Measurements from ENCODE around the gene PPP1R7. TPM values are rescaled to one million over a fixed set of nuclear protein-coding genes. Genes with fewer than 3 reads are reported as not detected.

The PPP1R7 gene
- total and polyA plus RNA-seq, 4 donors, result 18.0 to 45.8 (median 29.0) TPM

GRCh38 chr2:241160318-241160717 lies 10.1 kb downstream of the PPP1R7 start:
- Histone ChIP-seq H3K27ac (ENCODE audit: low read depth in 1 of 2, low read length in 2 of 2) (no peak overlapping the region), H3K36me3 (ENCODE audit: control insufficient read depth in 4 of 4, insufficient read depth in 3 of 4, low read depth in 1 of 4, low read length in 3 of 4) (peaks cover 18 to 55% (median 26%) of the 10 kb centered on the region in 4 donors), H3K27me3 (ENCODE audit: control insufficient read depth in 4 of 4, insufficient read depth in 4 of 4, low read length in 3 of 4) (no peaks in the 10 kb centered on the region), H3K9me3 (ENCODE audit: control insufficient read depth in 4 of 4, low read length in 3 of 4) (no peaks in the 10 kb centered on the region), H3K4me1 (ENCODE audit: control insufficient read depth in 4 of 4, insufficient read depth in 4 of 4, low read length in 3 of 4) (no peaks in the 10 kb centered on the region), H3K4me3 (ENCODE audit: low read depth in 1 of 3, low read length in 3 of 3) (no peak overlapping the region), H3K9ac (ENCODE audit: low read depth in 1 of 2, low read length in 2 of 2) (no peak overlapping the region)
- no peak for DNase-seq (ENCODE audit: low spot score)
- WGBS, result 98% methylated on average over 7 of the region's 7 CpGs
- TF ChIP-seq RAD21 (IDR thresholded peaks at IDR 0.05) (no peak), TAF1 (conservative IDR thresholded peaks at IDR 0.05) (no peak), FOXA1 (IDR thresholded peaks at IDR 0.05) (no peak), NR2F2 (IDR thresholded peaks at IDR 0.05) (no peak), HNF4G (IDR thresholded peaks at IDR 0.05) (no peak), RXRA (IDR thresholded peaks at IDR 0.05) (no peak), CTCF (IDR thresholded peaks at IDR 0.05; ENCODE audit: low read depth, low read length, missing input control) (no peak), ZBTB33 (IDR thresholded peaks at IDR 0.05) (no peak)

- no peak for DNase-seq (ENCODE audit: low spot score)
- H3K4me1 ChIP-seq (ENCODE audit: control insufficient read depth in 4 of 4, insufficient read depth in 4 of 4, low read length in 3 of 4), result no peaks in the 10 kb centered on the region
- H3K36me3 ChIP-seq (ENCODE audit: control insufficient read depth in 4 of 4, insufficient read depth in 3 of 4, low read depth in 1 of 4, low read length in 3 of 4), result peaks cover 21 to 60% (median 31%) of the 10 kb centered on the region in 4 donors
- H3K27me3 ChIP-seq (ENCODE audit: control insufficient read depth in 4 of 4, insufficient read depth in 4 of 4, low read length in 3 of 4), result no peaks in the 10 kb centered on the region
- no peak overlapping the region for H3K9ac ChIP-seq (ENCODE audit: low read depth in 1 of 2, low read length in 2 of 2)
- H3K27ac ChIP-seq (ENCODE audit: low read depth in 1 of 2, low read length in 2 of 2), result no peak overlapping the region
- H3K4me3 ChIP-seq (ENCODE audit: low read depth in 1 of 3, low read length in 3 of 3), result no peak overlapping the region
- no peaks in the 10 kb centered on the region for H3K9me3 ChIP-seq (ENCODE audit: control insufficient read depth in 4 of 4, low read length in 3 of 4)
- 80% methylated on average over 9 of the region's 9 CpGs for WGBS
- TF ChIP-seq MAX (IDR thresholded peaks at IDR 0.05) (no peak), RAD21 (IDR thresholded peaks at IDR 0.05) (no peak), RXRA (IDR thresholded peaks at IDR 0.05) (no peak), ZBTB33 (IDR thresholded peaks at IDR 0.05) (no peak), HNF4A (conservative IDR thresholded peaks at IDR 0.05) (no peak), FOXA1 (IDR thresholded peaks at IDR 0.05) (no peak), ATF3 (IDR thresholded peaks at IDR 0.05) (no peak), NR2F2 (IDR thresholded peaks at IDR 0.05) (no peak), JUND (IDR thresholded peaks at IDR 0.05) (no peak), FOXA2 (IDR thresholded peaks at IDR 0.05) (no peak), EGR1 (IDR thresholded peaks at IDR 0.05; ENCODE audit: low read depth in 2 of 2) (no peak)
Observed at GRCh38 chr2:241161646-241162281, 11.5 kb downstream of the PPP1R7 start.

Measured in liver (tissue), 9 donors.